GM18517 (cell line): Measurements from ENCODE around the gene P2RX3.

Experiments used
- ATAC-seq: cut with Tn5 transposase; IDR thresholded peaks from one replicate; pipeline ENCODE4 v1.9.1; 2021; ENCODE audit warnings: mild to moderate bottlenecking, moderate library complexity; ENCODE audit not compliant: unreplicated experiment

Gene P2RX3

DNA sequence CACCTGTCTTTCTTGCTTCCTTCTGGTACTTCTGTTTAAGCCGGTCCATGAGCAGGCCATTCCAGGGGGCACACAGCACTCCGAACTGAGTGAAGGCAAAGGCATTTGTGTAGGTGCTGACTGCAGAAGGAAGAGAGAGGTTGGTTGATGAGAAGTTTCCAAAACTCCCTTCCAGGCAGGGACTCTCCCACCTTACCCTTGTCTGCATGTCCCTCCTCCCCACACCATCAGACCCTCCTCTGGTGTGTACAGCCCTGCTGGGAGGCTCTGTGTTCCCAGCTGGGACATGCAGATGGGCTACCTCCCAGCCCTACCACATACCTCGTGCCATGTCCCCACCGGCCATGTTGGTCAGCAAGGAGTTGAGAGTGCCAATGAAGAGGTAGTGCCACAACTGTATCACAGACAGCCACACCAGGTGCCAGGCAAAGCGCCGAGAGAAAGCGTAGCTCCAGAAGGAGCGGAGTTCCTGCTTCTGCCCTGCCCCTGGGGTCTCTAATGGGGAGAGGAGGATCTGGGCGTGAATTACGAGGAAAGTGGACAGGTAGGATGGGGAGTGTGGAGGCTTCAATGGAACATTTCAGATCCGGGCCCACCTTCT lies 76.6 kb downstream of the P2RX3 start:
- ATAC-seq, result no peak

DNA sequence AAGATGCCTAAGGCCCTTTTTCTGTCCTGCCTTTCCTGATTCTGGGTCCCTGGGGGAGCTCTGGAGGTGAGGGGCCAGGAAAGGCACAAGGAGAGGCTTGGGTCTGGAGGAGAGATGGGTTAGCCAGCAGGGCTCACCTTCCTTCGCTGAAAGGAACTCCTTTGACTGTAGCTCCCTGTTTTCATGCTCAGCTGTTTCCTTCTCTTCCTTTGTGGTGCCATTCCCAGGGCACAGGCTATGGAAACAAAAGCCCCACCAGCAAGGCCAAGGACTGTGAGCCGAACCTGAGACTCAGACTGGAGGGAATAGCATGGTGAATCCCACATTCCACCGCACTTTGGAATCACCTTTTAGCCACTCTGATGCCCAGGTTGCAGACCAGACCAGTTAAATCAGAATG lies 78.3 kb downstream of the P2RX3 start:
- ATAC-seq, result no peak

DNA sequence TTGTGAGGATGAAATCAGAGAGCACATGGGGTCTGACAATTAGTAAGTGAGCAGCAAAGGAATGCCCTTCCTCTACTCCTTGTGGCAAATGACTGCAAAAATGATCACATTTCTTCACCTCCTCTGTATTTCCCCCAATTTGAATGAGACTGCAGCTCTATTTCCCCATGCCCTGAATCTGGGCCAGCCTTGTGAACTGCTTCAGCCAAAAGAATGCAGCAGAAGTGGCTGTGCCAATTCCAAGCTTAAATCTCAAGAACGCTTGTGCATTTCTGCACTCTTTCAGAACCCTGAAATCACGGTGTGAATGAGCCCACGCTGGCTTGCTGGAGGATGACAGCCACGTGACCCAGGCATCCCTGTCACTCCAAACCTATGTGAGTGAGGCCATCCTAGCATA lies 78.9 kb downstream of the P2RX3 start:
- ATAC-seq, result no peak

DNA sequence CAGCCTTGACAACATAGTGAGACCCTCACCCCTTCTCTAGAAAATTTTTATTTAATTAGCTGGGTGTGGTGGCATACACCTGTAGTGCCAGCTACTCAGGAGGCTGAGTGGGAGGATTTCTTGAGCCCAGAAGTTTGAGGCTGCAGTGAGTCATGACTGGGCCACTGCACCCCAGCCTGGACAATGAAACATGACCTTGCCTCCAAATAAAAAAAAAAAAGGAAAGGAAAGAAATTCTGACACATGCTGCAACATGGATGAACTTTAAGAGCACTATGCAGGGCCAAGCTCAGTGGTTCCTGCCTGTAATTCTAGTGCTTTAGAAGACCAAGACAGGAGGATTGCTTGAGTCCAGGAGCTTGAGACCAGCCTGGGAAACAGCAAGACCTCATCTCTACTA lies 80.0 kb downstream of the P2RX3 start:
- no peak for ATAC-seq

DNA sequence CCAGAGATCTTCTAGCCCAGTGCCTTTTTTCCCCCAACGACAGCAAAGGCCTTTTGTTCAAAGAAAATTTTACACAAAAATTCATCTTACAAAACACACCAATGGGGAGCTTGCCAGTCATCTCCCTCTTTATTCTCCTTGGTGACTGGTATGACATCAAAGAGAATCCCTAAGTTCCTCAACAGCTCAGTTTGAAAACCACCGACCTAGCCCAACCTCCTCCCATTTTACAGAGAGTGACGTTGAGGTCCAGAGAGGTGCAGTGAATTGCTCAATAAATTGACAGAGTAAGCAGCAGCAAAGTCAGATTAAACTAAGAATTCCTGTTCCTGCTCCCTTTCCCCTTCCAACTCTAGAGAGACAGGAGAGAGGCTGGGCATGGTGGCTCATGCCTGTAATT lies 81.0 kb downstream of the P2RX3 start:
- ATAC-seq, result no peak

DNA sequence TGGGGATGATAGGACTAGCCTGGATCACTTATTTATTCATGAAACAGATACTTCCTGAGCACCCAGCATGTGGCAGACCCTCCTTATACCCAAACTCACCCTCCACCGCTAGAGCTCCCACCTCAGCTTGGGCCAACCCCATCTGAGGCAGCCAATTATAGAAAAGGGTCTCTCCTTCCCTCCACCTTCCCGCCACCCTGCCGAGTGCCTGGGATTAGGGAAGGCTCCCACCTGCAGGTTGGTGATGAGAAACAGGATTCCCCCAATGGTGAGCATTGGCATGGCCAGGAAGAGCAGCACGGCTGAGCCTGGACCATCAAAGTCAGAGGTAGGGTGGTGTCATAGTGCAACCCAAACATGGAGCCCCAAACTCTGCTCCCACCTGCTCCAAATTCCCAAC lies 82.9 kb downstream of the P2RX3 start:
- no peak for ATAC-seq

DNA sequence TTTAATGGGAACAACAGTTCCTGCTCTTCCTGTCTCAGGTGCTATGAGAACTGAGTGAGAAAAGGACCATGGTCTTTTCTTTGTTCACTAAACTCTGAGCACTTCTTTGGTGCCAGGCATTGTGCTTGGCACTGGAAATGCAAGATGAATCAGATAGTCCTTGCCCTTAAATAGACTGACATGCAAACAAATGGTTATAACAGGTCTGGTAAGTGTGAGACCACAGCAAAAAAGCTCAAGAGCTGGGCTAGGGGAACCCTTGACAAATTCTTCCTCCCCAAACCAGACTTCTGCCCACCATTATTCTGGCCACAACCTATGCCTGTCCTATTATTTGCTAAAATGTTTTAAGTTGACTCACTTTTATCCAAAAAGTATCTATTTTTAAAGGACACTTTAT lies 83.7 kb downstream of the P2RX3 start:
- ATAC-seq, result no peak
